ENCODE measurements around the gene SLA2. TPM values are rescaled to one million over a fixed set of nuclear protein-coding genes. Genes with fewer than 3 reads are reported as not detected.
"Not testable (repeated sequence)": the region's sequence is repeated elsewhere in the genome, so short reads cannot be mapped to it uniquely, and the experiment has no call there.

SLA2 gene
- total RNA-seq, 1 donor from 2014 or later, result 68.9 TPM

GRCh38 chr20:36646678-36647077 lies 682 bp upstream of the SLA2 start:
- intact Hi-C loops (cut with micrococcal nuclease), result loop anchor here (10.0 kb wide), 1 partner anchor 72 kb away; the partner anchor contains the start of gene TGIF2

- intact Hi-C loops (cut with micrococcal nuclease), result loop anchor here (2.0 to 10.0 kb wide), 2 partner anchors 15 to 71 kb away; partner anchors contain the start of gene TGIF2
These were observed 643 bp downstream of the SLA2 start for GRCh38 chr20:36645353-36645752.

- intact Hi-C loops (cut with micrococcal nuclease), result loop anchor here (2.0 to 10.0 kb wide), 3 partner anchors 14 to 70 kb away; partner anchors contain the start of genes RAB5IF and TGIF2
These were observed 1.3 kb downstream of the SLA2 start for GRCh38 chr20:36644706-36645095.

GRCh38 chr20:36644032-36644705 lies 1.8 kb downstream of the SLA2 start:
- intact Hi-C loops (cut with micrococcal nuclease), result loop anchor here (2.0 to 10.0 kb wide), 3 partner anchors 13 to 69 kb away; partner anchors contain the start of genes RAB5IF and TGIF2

- intact Hi-C loops (cut with micrococcal nuclease), result loop anchor here (5.0 to 10.0 kb wide), 2 partner anchors 35 to 67 kb away; partner anchors contain the start of genes RAB5IF and TGIF2
These were observed 3.9 kb downstream of the SLA2 start for GRCh38 chr20:36642136-36642535.

GRCh38 chr20:36641506-36641843 lies 4.5 kb downstream of the SLA2 start:
- intact Hi-C loops (cut with micrococcal nuclease), result loop anchor here (5.0 to 10.0 kb wide), 2 partner anchors 34 to 67 kb away; partner anchors contain the start of genes RAB5IF and TGIF2

- intact Hi-C loops (cut with micrococcal nuclease), result not testable (repeated sequence)
These were observed 7.1 kb downstream of the SLA2 start for GRCh38 chr20:36638876-36639400.

- intact Hi-C loops (cut with micrococcal nuclease), result no loop called here
These were observed 11.7 kb downstream of the SLA2 start for GRCh38 chr20:36634342-36634741.

- intact Hi-C loops (cut with micrococcal nuclease), result no loop called here
These were observed 12.7 kb downstream of the SLA2 start for GRCh38 chr20:36633285-36633772.

- intact Hi-C loops (cut with micrococcal nuclease), result no loop called here
These were observed 13.3 kb downstream of the SLA2 start for GRCh38 chr20:36632487-36633284.

- intact Hi-C loops (cut with micrococcal nuclease), result no loop called here
These were observed 13.9 kb downstream of the SLA2 start for GRCh38 chr20:36632147-36632486.

GRCh38 chr20:36631646-36632045 lies 14.3 kb downstream of the SLA2 start:
- intact Hi-C loops (cut with micrococcal nuclease), result loop anchor here (2.0 kb wide), 1 partner anchor 13 kb away; no protein-coding TSS in a partner anchor

- intact Hi-C loops (cut with micrococcal nuclease), result loop anchor here (2.0 kb wide), 1 partner anchor 15 kb away; no protein-coding TSS in a partner anchor
These were observed 16.0 kb downstream of the SLA2 start for GRCh38 chr20:36629719-36630681.

GRCh38 chr20:36628076-36628475 lies 17.9 kb downstream of the SLA2 start:
- intact Hi-C loops (cut with micrococcal nuclease), result no loop called here

GRCh38 chr20:36624944-36625324 lies 21.1 kb downstream of the SLA2 start:
- intact Hi-C loops (cut with micrococcal nuclease), result no loop called here

- intact Hi-C loops (cut with micrococcal nuclease), result no loop called here
These were observed 21.7 kb downstream of the SLA2 start for GRCh38 chr20:36624068-36624943.

GRCh38 chr20:36623444-36623843 lies 22.6 kb downstream of the SLA2 start:
- intact Hi-C loops (cut with micrococcal nuclease), result no loop called here

- intact Hi-C loops (cut with micrococcal nuclease), result no loop called here
These were observed 25.1 kb downstream of the SLA2 start for GRCh38 chr20:36620917-36621316.

- intact Hi-C loops (cut with micrococcal nuclease), result no loop called here
These were observed 31.0 kb downstream of the SLA2 start for GRCh38 chr20:36614781-36615557.

All from T-helper 2 cell treated with Interferon-gamma antibody and Interleukin-4, amounts not matched to agents 100 ng/mL and 5 ng/mL, for 36 hours (primary cell).